Ishikawa (cell line): ENCODE results near the gene TXNRD1.

ENCODE experiments used
- EP300 ChIP-seq: IDR thresholded peaks from 2 replicates; pipeline ENCODE4 v1.6.1; 2012; ENCODE audit warnings: borderline replicate concordance
- NFIC ChIP-seq: IDR thresholded peaks from 2 replicates; pipeline ENCODE4 v1.6.1; 2012
- YY1 ChIP-seq: IDR thresholded peaks from 2 replicates; pipeline ENCODE4 v1.6.1; 2012; ENCODE audit warnings: low read depth
- TF ChIP-seq, protein P1 (sequence below): IDR thresholded peaks from 2 replicates; pipeline ENCODE4 v1.6.1; 2012

DNA sequence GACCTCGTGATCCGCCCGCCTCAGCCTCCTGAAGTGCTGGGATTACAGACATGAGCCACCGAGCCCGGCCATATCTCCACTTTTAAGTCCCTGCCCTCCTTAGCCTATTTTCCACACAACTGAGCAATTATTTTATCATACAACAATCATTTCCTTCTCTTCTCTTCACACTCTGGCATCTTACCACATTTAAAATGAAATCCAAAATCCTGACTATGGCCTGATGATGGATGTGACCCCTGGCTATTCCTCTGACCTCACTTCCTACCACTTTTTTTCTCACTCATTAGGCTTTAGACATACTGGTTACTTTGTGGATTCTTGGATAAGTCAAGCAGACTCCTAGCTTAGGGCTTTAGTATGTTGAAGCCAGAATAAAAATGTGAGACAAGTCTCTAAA, 66.1 kb downstream of the TXNRD1 start:
- TF ChIP-seq, protein P1, sequence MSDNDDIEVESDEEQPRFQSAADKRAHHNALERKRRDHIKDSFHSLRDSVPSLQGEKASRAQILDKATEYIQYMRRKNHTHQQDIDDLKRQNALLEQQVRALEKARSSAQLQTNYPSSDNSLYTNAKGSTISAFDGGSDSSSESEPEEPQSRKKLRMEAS, result no peak
- no peak for TF ChIP-seq NFIC
- no peak for TF ChIP-seq EP300
- no peak for TF ChIP-seq YY1
